ENCODE results near the gene TBC1D14. TPM values are rescaled to one million over a fixed set of nuclear protein-coding genes. Genes with fewer than 3 reads are reported as not detected.

TBC1D14 gene
- total and polyA plus RNA-seq, 2 of the 8 experiments (the other 6 are each of a cell fraction or from before 2014, with no cell fraction given), result 45.6 to 48.2 TPM

DNA sequence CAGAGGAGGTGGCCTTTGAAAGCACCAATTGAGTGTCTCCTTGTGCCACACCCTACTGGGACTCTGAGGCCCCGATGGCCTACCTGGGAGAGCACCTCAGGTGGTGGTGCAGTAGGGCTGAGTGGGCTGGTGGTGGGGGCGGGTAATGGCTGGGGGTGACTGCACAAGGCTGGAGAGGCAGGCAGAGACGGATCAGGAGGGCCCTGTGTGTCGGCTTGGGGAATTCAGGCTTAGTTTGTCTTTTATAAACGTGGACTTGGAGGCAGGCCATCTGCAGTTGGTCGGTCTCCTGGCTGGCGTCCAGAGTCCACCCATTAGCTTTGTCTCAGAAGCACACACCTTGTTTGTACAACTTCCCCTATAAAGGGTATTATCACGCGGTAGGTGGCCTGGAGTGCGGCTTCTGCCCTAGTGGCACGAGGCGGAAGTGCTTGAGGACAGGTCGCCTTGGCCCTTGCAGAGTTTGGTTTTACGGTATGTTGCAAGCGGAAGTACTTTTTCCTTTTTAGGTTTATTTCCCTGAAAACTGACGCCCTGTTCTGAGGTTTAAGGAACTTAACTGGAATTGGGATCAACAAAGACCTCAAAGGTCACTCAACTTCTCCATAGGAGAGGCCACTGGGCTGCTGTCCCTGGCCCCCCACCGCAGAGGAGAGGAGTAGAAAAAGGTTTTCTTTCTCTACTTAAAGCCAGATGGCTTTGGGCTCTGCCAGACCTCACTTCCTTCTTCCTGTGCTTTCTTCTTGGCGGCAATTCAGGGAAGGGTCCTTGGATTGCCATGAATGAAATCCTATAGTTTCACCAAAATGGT, 8.0 kb downstream of the TBC1D14 start:
- POLR2A ChIA-PET (ENCODE audit: partially characterized antibody), result interaction anchor here (0.6 to 2.2 kb wide), 5 partner anchors 9 to 145 kb away, joined by 3 to 8 read pairs (median 3); no protein-coding TSS in a partner anchor
- no peak overlapping the region for H3K9ac ChIP-seq (replicated peaks in 1 of 4; ENCODE audit: extremely low read depth in 1 of 4, low read depth in 3 of 4, low read length in 3 of 4)
- TF ChIP-seq, protein P1, sequence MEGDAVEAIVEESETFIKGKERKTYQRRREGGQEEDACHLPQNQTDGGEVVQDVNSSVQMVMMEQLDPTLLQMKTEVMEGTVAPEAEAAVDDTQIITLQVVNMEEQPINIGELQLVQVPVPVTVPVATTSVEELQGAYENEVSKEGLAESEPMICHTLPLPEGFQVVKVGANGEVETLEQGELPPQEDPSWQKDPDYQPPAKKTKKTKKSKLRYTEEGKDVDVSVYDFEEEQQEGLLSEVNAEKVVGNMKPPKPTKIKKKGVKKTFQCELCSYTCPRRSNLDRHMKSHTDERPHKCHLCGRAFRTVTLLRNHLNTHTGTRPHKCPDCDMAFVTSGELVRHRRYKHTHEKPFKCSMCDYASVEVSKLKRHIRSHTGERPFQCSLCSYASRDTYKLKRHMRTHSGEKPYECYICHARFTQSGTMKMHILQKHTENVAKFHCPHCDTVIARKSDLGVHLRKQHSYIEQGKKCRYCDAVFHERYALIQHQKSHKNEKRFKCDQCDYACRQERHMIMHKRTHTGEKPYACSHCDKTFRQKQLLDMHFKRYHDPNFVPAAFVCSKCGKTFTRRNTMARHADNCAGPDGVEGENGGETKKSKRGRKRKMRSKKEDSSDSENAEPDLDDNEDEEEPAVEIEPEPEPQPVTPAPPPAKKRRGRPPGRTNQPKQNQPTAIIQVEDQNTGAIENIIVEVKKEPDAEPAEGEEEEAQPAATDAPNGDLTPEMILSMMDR (IDR thresholded peaks at IDR 0.05; ENCODE audit: control extremely low read depth in 1 of 3, insufficient read depth in 1 of 3, low read depth in 1 of 3, low read length in 3 of 3), result peak in 2 of 3 experiments; percentile 36 to 80; a peak in 2 of 4 replicates
- TF ChIP-seq, protein P2, sequence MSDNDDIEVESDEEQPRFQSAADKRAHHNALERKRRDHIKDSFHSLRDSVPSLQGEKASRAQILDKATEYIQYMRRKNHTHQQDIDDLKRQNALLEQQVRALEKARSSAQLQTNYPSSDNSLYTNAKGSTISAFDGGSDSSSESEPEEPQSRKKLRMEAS (IDR thresholded peaks at IDR 0.05), result peak; percentile 71
- no peak for TF ChIP-seq CTBP2 (IDR thresholded peaks at IDR 0.05; ENCODE audit: borderline replicate concordance, insufficient read depth, insufficient read length, low read length)
- no peak for TF ChIP-seq POLR2A (IDR thresholded peaks at IDR 0.05; ENCODE audit: control extremely low read depth in 1 of 2, low read depth in 2 of 2, low read length in 2 of 2)
- no peak for TF ChIP-seq MAFK (IDR thresholded peaks at IDR 0.05; ENCODE audit: low read depth, low read length)
- TF ChIP-seq SP2 (IDR thresholded peaks at IDR 0.05; ENCODE audit: low read length), result no peak
- no peak for TF ChIP-seq SAP30 (IDR thresholded peaks at IDR 0.05; ENCODE audit: insufficient read depth, insufficient replicate concordance, low read length)
- no peak for TF ChIP-seq PHF8 (conservative IDR thresholded peaks at IDR 0.05; ENCODE audit: low read depth, low read length)

More for the DNA sequence above, 8.0 kb downstream of the TBC1D14 start:
- no peak overlapping the region for H3K4me3 ChIP-seq (ENCODE audit: extremely low read depth in 1 of 4, insufficient read depth in 2 of 4, low read depth in 3 of 4, low read length in 4 of 4)
- H2BK120ac ChIP-seq (replicated peaks; ENCODE audit: low read depth, low read length), result no peak overlapping the region
- H4K91ac ChIP-seq (replicated peaks; ENCODE audit: insufficient read length, low read length), result no peak overlapping the region
- H3K9me3 ChIP-seq (ENCODE audit: insufficient read depth in 2 of 2, low read depth in 1 of 2, low read length in 1 of 2), result no peaks in the 10 kb centered on the region
- H2AK5ac ChIP-seq (ENCODE audit: low read depth, low read length), result no peak overlapping the region
- no peak overlapping the region for H3K4me2 ChIP-seq (ENCODE audit: insufficient read depth in 1 of 2, low read depth in 2 of 2, low read length in 2 of 2)
- CTCF ChIA-PET (ENCODE audit: partially characterized antibody), result interaction anchor here (0.6 to 3.4 kb wide), 33 partner anchors 9 to 428 kb away, joined by 3 to 36 read pairs (median 3); no protein-coding TSS in a partner anchor
- peak overlapping the region; percentile 10 for H3K4ac ChIP-seq (replicated peaks; ENCODE audit: insufficient read length, low read depth, low read length)
- H2BK15ac ChIP-seq (ENCODE audit: low read length), result no peak overlapping the region; the same call in 1 of the 2 replicates
- peaks cover 0 to 22% (median 9%) of the 10 kb centered on the region in 4 experiments; a peak in 5 of 7 replicates for H3K4me1 ChIP-seq (replicated peaks in 1 of 4; ENCODE audit: control insufficient read depth in 3 of 4, insufficient read depth in 4 of 4, low read length in 3 of 4)
- H4K20me1 ChIP-seq (replicated peaks in 1 of 2; ENCODE audit: control insufficient read depth in 1 of 2, insufficient read depth in 2 of 2, low read length in 2 of 2), result peaks cover 4 to 24% of the 10 kb centered on the region in 2 experiments
- peaks cover 11% of the 10 kb centered on the region for H3K79me1 ChIP-seq (ENCODE audit: low read depth, low read length)
- H3K27me3 ChIP-seq (replicated peaks in 1 of 4; ENCODE audit: control insufficient read depth in 3 of 4, extremely low read depth in 1 of 4, insufficient read depth in 3 of 4, low read length in 3 of 4), result no peaks in the 10 kb centered on the region
- H2BK12ac ChIP-seq (ENCODE audit: low read depth, low read length), result 0 out of 2 replicates have a peak overlapping the region, but pooled peaks have one; percentile 60
- FAIRE-seq, result peak; percentile 28
- H4K8ac ChIP-seq (ENCODE audit: extremely low read depth, insufficient read depth, low read length), result no peak overlapping the region; the same call in 1 of the 2 replicates
- H2BK20ac ChIP-seq (ENCODE audit: low read length), result no peak overlapping the region
- H3K23ac ChIP-seq (ENCODE audit: insufficient read length), result no peak overlapping the region
- no peak overlapping the region for H3K18ac ChIP-seq (ENCODE audit: extremely low read depth, low read length)
- H3K14ac ChIP-seq (ENCODE audit: insufficient read length), result no peak overlapping the region
- peak overlapping the region; percentile 85; the same call in 1 of the 2 replicates for H2BK5ac ChIP-seq (ENCODE audit: low read depth, low read length)
- peaks cover 0 to 61% of the 10 kb centered on the region in 2 experiments; a peak in 2 of 4 replicates for H3K79me2 ChIP-seq (ENCODE audit: control insufficient read depth in 1 of 2, insufficient read depth in 2 of 2, low read length in 2 of 2)
- H3K36me3 ChIP-seq (ENCODE audit: control insufficient read depth in 2 of 4, insufficient read depth in 4 of 4, low read length in 3 of 4), result no peaks in the 10 kb centered on the region
- DNase-seq (ENCODE audit: low read depth in 1 of 2, low spot score in 2 of 2), result no peak
- H4K5ac ChIP-seq (ENCODE audit: insufficient read length, low read depth, low read length), result no peak overlapping the region
- H3K56ac ChIP-seq (replicated peaks; ENCODE audit: insufficient read length, low read depth, low read length), result no peak overlapping the region
- no peaks in the 10 kb centered on the region for H3K23me2 ChIP-seq (ENCODE audit: low read depth, low read length)
- H3K27ac ChIP-seq (ENCODE audit: low read depth, low read length), result no peak overlapping the region
- no peak overlapping the region for H2AFZ ChIP-seq (ENCODE audit: low read length)
- WGBS, 2 experiments (ENCODE audit: extremely low coverage in 1 of 2, insufficient coverage in 1 of 2, insufficient read length in 1 of 2, insufficient replicate concordance in 2 of 2, low coverage in 1 of 2, low lambda C conversion rate in 2 of 2, missing lambda C conversion rate in 1 of 2), result 66% methylated on average over 17 of the region's 18 CpGs; no CpG with 5 or more reads in 1 of the 2 experiments
